Measurements from ENCODE around the gene TASP1.
"Not testable (repeated sequence)": the region's sequence is repeated elsewhere in the genome, so short reads cannot be mapped to it uniquely, and the experiment has no call there.

The TASP1 gene

GRCh38 chr20:13648291-13649228 lies 9.8 kb upstream of the TASP1 start:
- no peak for DNase-seq

- DNase-seq, result no peak
Measured at GRCh38 chr20:13644010-13644409, 5.3 kb upstream of the TASP1 start.

- no peak for DNase-seq
Measured at GRCh38 chr20:13639150-13639497, 392 bp upstream of the TASP1 start.

- no peak for DNase-seq
Measured at GRCh38 chr20:13638162-13638495, 603 bp downstream of the TASP1 start.

- DNase-seq, result no peak
Measured at GRCh38 chr20:13632431-13632830, 6.3 kb downstream of the TASP1 start.

- not testable (repeated sequence) for DNase-seq
Measured at GRCh38 chr20:13627525-13627924, 11.2 kb downstream of the TASP1 start.

GRCh38 chr20:13626724-13627123 lies 12.0 kb downstream of the TASP1 start:
- DNase-seq, result no peak

- no peak for DNase-seq
Measured at GRCh38 chr20:13625304-13625979, 13.3 kb downstream of the TASP1 start.

GRCh38 chr20:13619415-13619814 lies 19.3 kb downstream of the TASP1 start:
- not testable (repeated sequence) for DNase-seq

GRCh38 chr20:13618456-13618855 lies 20.3 kb downstream of the TASP1 start:
- not testable (repeated sequence) for DNase-seq

- not testable (repeated sequence) for DNase-seq
Measured at GRCh38 chr20:13617585-13617984, 21.1 kb downstream of the TASP1 start.

- not testable (repeated sequence) for DNase-seq
Measured at GRCh38 chr20:13616713-13617112, 22.0 kb downstream of the TASP1 start.

- no peak for DNase-seq
Measured at GRCh38 chr20:13613917-13614316, 24.8 kb downstream of the TASP1 start.

GRCh38 chr20:13611611-13612125 lies 27.1 kb downstream of the TASP1 start:
- DNase-seq, result no peak

GRCh38 chr20:13610184-13610583 lies 28.5 kb downstream of the TASP1 start:
- DNase-seq, result no peak

- no peak for DNase-seq
Measured at GRCh38 chr20:13608066-13608465, 30.7 kb downstream of the TASP1 start.

- not testable (repeated sequence) for DNase-seq
Measured at GRCh38 chr20:13593423-13593822, 45.3 kb downstream of the TASP1 start.

- DNase-seq, result no peak
Measured at GRCh38 chr20:13588049-13588448, 50.7 kb downstream of the TASP1 start.

- DNase-seq, result no peak
Measured at GRCh38 chr20:13587370-13587769, 51.4 kb downstream of the TASP1 start.

- no peak for DNase-seq
Measured at GRCh38 chr20:13586133-13586532, 52.6 kb downstream of the TASP1 start.

GRCh38 chr20:13581451-13581850 lies 57.3 kb downstream of the TASP1 start:
- no peak for DNase-seq

GRCh38 chr20:13580707-13581106 lies 58.0 kb downstream of the TASP1 start:
- no peak for DNase-seq

- no peak for DNase-seq
Measured at GRCh38 chr20:13574071-13574470, 64.7 kb downstream of the TASP1 start.

GRCh38 chr20:13571662-13572061 lies 67.1 kb downstream of the TASP1 start:
- no peak for DNase-seq

Data from CD4-positive, alpha-beta T cell treated with Interleukin-17A for 1 hour (primary cell).